NCI-H69 (cell line): ENCODE measurements around the gene SH3BP2.

Experiments used
- DNase-seq: peaks from one replicate; lab custom pipeline; 2025; lab: John Stamatoyannopoulos, UW

SH3BP2 gene

GRCh38 chr4:2792711-2793585 lies at the start of gene SH3BP2:
SH3BP2 (plus strand) TSS chr4:2793085; CDS start chr4:2820618, 27,533 bp downstream.
- DNase-seq: peak; percentile 66

DNA sequence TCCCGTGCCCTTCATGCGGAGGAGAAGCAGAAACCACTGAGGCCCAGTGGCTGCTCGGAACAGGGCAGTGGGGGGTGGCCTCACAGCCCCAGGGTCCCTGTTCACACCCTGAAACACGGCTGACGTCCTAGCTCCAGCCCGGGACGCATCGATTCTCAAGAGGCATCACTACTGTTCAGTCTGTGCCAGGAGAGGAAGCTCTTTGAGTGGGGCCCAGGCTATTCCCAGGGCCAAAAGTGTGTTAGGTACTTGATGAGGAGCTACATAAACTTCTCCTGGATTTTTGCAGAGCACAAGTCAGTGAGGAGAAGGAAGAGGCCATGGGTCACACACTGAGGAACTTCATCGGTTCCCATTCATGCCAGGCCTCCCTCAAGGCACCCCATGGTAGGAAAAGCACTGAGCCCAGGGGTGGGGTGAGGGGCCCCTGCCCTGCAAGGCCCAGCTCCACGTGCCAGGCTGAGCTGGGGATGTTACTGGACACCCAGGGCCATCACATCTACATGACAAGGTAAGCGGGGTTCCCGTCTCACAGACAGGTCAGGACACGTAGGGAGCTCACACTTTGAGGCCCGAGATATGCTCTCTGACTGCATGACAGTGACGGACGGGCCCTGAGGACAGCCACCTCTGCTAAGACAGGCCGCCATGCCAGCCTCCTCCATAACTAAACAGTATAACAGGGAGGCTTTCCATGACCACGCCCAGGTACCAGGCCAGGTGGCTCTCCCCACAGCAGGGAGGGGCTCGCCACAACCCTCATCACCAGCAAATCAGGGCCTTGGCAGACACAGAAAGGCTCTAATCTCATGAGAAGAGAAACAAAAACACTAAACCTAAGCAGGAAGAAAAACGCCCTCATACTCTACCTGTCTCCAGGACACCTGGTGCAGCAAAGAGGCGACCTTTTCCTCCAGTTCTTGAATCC lies 49.1 kb upstream of the SH3BP2 start:
- no peak for DNase-seq

DNA sequence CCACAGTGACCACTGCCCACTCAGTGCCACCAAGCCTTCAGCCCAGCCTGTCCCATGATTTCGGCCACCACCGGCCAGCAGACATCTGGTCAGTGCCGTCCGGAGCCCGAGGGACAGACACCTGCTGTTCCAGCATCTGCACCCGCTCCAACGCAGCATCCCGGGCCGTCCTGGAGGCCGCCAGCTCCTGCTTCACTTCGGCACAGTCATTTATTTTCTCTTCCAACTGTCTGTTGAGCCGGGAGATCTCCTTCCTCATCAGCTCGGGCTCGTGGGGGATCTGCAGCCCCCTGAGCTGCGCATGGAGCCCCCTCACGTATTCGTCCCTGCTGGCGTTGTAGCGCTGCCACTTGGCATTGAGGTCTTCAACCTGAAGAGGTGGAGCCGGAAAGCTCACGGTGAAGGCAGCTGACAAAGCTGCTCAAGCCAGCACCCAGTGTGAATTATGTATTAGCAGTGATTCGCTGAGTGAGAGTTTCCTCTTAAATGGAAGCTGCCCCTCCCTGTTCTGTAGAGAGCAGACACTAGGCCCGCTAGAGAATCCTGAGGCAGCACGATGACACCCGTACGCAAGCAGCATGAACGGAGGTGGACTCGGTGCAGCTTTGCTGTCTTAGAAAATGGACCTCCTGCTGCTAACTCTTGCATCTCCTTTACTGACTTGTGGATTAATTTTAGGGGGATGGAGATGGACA lies 48.2 kb upstream of the SH3BP2 start:
- no peak for DNase-seq

DNA sequence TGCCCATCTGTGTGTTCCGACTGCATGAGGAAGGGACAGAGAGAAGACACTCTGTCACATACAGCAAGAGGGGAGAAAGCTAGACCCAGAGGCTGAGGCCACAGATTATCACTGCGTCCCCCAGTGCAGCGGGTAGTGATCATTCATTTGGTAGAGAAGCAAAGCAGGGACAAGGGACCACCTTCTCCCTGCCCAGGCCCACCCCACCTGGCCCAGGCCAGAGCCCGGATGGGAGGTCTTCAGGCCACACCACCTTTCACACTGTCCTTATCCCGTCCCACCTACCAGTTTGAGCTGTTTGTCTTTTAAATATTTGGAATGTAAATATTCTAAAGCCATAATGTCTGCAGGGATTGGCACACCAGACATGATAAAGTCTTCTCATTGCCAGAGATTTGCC lies 47.4 kb upstream of the SH3BP2 start:
- DNase-seq: no peak

GRCh38 chr4:2745981-2746806 lies 46.7 kb upstream of the SH3BP2 start:
- DNase-seq: no peak

GRCh38 chr4:2746891-2747695 lies 45.8 kb upstream of the SH3BP2 start:
- no peak for DNase-seq

DNA sequence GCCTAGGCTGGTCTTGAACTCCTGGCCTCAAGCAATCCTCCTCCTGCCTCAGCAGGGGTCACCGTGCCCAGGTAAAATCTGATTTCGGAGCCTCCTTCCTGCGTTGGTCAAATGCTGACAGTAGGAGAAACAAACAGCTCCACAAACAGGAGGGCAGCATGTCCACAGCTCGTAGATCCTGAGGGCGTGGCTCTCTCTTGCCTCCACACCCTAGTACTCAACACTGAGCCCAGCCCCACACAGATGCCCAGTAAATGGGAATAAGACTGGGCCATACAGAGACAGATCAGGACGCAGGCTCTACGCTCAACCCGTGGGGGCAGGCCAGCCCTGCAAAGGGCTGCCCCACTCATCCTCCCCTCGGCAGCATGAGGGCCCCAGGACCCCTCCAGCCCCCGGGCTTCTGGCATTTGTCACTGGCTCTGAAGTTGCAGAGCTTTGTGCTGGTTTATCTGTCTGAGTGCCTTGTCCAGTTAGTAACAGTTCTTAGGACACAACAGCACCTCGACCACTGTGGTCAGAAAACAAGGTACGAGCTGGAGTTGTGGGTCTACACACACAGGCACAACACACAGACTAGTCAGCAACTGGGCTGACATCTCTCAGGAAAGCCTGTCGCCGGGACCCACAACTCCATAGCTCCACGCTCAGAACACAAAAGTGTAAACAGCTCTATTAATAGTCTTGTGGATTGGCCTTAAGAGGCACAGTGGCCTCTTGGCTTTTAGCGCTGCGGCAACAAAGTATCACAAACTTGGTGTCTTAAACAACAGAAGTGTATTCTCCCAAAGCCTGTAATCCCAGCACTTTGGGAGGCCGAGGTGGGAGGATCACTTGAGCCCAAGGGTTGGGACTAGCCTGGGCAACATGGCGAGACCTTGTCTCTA lies 41.9 kb upstream of the SH3BP2 start:
- no peak for DNase-seq

- no peak for DNase-seq
These were observed 39.4 kb upstream of the SH3BP2 start for GRCh38 chr4:2753436-2753835.

DNA sequence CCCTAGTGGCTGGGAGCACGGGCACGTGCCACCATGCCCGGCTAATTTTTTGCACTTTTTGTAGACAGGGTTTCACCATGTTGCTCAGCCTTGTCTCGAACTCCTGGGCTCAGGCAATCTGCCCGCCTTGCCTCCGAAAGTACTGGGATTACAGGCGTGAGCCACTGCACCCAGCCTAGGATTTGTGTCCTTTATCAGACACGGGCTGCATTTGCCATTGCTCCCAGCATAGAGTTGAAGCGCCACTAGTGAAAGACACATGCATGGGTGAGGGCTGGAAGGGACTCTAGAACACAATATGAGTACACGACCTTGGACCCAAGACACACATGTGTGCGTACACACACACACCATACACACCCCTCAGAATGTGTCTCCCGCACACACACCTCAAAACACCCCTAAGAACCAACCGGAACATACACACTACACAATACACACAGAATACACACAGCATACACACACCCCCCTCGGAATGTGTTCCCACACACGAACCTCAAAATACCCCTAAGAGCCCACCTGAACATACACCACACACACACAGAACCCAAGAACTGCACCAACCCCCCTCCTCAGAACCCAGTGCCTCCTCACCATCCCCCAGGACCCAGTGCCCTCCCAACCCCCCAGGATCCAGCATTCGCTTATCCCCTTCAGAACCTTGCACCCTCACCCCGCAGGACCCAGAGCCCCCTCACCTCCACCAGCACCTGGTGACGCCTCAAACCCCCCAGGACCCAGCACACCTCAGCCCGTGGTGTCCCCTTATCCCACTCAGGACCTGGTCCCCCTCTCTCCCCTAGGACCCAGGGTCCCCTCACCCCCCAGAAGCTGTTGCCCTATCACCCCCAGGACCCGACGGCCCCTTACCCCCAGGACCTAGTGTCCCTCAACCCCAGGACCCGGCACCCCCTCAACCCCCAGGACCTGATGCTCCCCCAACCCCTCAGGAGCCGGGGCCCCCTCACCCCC lies 37.8 kb upstream of the SH3BP2 start:
- DNase-seq: peak; percentile 5

DNA sequence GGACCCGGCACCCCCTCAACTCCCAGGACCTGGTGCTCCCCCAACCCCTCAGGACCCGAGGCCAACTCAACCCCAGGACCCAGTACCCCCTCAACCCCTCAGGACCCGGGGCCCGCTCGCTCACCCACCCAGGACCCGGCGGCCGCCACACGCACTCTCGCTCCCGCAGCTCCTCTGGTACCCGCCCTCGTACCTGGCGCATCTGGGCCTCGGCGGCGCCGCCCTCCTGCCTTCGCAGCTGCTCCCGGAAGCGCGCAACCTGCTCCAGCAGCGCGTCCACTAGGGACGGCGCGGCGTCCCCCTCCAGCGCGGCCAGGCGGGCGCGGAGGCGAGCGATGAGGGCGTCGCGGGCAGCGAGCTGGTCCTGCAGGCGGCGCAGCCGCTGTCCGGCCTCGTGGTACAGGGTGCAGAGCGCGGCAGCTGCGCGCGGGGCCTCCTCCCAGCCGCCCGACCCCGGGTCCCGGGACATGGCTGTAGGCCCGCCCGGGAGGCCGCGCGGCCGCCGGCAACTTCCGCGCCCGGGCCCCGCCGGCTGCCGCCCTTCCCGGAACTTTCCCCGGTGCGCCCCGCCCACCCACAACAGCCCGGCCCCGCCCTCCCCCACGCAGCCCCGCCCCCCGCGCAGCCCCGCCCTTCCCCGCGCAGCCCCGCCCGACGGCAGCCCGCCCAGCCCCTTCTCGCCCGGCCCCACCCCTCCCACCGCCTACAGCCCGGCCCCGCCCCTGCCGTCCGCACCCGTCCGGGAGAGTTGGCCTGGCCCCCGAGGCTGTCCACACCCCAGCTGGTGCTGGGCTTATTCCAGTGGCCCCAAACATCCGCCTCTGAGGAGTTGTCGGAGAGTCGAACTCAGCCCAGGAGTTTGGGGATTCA lies 36.8 kb upstream of the SH3BP2 start, which contains the start of gene TNIP2:
Gene TNIP2, minus strand, starts transcription at position 516 of the 870 bp plus-strand sequence. Its CDS starts 47 bp downstream, at position 469.
- peak; percentile 87 for DNase-seq

GRCh38 chr4:2756691-2757350 lies 36.1 kb upstream of the SH3BP2 start:
- DNase-seq: no peak

- no peak for DNase-seq
These were observed 35.5 kb upstream of the SH3BP2 start for GRCh38 chr4:2757426-2757825.

DNA sequence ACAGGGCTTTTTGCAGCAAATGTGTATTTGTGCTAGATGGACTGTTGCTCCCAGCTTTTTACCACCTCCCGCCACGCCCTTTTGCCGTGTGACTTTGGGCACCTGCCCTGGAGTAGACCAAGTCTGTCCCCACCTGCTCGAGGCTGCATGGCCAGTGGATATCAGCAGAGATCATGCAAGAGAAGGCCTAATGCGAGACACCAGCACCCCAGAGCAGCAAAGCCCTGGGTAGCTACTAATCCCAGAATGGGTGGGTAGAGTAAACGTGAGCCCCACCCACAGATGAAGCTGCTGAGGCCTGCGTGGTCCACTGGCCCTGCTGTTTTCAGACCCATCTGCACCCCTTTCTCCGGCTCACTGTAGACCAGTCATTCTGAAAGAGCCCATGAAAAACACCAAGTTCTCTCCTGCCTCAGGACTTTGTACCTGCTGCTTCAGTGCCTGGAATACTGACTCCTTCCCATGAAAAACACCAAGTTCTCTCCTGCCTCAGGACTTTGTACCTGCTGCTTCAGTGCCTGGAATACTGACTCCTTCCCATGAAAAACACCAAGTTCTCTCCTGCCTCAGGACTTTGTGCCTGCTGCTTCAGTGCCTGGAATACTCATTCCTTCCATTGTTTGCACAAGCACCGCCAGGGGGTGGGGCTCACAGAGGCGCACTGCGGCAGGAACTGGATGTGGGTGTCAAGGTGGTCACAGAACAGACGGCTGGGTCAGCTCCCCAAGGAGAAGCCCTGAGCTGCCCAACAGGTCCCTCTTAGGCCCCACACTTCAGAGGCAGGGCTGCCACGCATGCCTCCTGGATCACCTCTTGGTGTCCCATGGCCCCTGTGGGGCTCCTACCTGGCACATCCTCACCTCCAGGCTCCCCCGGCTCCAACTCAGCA lies 31.6 kb upstream of the SH3BP2 start:
- peak; percentile 65 for DNase-seq

- DNase-seq: no peak
These were observed 30.8 kb upstream of the SH3BP2 start for GRCh38 chr4:2762048-2762447.
